Endometrial microvascular endothelial cells (primary cell): Measurements from ENCODE around the gene SETD1B. TPM values are rescaled to one million over a fixed set of nuclear protein-coding genes. Genes with fewer than 3 reads are reported as not detected.

Experiments
- in situ Hi-C: cut with HindIII; loops from 2 replicates; pipeline ENCODE4 v1.10.0; 2017; ENCODE audit warnings: low sequenced_read_pairs, low pct_unique_long_range_greater_than_20kb; ENCODE audit errors: inconsistent ontology term
- total RNA-seq: library from RNA; depleted of rRNA; stranded (reverse); fragments of >200 nt; gene quantifications from one replicate; pipeline ENCODE4 v1.2.3, GENCODE V29; 2015; ENCODE audit errors: inconsistent ontology term

Gene SETD1B
- total RNA-seq, 1 donor from 2014 or later, result 5.8 TPM

DNA sequence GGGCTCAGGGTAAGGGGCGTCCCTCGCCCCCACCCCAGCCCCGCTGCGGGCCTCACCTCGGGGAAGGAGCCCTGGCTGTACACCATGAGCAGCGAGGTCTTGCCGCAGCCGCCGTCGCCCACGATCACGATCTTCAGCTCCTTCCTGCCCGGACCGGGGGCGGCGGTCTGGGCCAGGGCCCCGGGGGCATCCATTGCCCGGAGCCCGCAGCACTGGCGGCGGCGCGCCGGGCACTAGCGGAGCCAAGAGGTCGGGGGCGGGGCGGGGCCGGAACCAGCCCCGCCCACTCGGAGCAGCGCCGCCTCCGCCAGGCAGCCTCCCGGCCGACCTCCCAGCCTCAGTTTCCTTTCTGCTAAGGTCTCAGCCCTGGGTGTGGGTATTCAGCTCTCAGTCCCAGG lies 10.4 kb upstream of the SETD1B start, which contains the start of gene RHOF:
Gene RHOF, minus strand, starts transcription at position 249 of the 398 bp plus-strand sequence. Its CDS starts 55 bp downstream, at position 194.
- in situ Hi-C loops, result no loop called here

DNA sequence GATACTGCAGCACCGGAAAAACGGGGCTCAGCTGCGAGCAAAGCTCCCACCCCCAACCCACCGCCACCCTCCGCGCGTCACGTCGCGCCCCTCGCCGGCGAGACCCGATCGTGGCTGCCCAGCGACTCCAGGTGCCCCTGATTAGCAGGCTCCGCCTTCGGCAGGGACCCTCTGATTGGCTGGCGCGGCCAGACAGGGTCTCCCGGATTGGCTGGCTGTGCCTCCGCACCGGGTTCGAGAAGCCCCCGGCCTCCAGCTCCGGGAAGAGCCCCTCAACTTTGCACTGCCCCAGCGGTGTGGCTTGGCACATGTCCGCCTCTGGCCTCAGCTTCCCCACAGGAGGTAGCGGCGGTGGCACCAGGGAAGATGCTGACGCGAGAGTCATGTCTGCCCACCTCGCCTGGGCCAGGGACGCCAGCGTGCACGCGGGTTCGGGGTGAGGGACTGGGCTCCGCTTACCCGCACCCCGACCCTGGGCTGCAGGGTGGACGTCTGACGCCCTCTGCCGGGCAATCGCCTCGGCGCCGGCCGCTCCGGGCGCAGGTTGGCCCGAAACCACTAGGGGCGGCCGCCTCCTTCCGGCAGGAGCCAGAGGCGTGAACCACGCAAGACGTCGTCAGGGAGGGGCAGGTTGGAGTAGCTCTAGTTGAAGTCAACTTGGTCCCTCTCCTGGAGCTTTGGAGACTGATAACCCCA lies 9.8 kb upstream of the SETD1B start:
- in situ Hi-C loops, result no loop called here

DNA sequence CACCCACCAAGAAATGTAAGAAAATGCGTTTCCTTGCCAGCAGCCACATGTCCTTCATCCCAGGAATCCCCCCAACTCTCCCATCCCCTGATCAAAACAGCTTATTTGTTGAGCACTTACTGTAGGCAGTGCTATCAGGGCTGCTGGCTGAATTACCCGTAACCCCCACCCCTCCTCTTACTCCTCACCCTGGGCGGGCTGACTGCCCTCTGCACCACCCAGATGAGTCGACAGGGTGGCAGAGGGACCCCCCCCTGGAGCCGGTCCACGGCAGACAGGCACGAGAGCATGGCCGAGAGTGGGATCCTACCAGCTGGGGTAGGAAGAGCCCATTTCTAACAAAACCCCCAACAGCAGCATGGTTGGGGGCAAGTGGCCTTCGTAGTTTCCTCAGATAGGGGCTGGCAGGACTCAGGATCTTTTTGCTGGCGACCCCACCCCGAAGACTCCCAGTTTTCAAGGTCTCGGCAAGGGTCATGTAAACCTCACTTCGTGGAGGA lies 9.2 kb upstream of the SETD1B start:
- in situ Hi-C loops, result no loop called here

DNA sequence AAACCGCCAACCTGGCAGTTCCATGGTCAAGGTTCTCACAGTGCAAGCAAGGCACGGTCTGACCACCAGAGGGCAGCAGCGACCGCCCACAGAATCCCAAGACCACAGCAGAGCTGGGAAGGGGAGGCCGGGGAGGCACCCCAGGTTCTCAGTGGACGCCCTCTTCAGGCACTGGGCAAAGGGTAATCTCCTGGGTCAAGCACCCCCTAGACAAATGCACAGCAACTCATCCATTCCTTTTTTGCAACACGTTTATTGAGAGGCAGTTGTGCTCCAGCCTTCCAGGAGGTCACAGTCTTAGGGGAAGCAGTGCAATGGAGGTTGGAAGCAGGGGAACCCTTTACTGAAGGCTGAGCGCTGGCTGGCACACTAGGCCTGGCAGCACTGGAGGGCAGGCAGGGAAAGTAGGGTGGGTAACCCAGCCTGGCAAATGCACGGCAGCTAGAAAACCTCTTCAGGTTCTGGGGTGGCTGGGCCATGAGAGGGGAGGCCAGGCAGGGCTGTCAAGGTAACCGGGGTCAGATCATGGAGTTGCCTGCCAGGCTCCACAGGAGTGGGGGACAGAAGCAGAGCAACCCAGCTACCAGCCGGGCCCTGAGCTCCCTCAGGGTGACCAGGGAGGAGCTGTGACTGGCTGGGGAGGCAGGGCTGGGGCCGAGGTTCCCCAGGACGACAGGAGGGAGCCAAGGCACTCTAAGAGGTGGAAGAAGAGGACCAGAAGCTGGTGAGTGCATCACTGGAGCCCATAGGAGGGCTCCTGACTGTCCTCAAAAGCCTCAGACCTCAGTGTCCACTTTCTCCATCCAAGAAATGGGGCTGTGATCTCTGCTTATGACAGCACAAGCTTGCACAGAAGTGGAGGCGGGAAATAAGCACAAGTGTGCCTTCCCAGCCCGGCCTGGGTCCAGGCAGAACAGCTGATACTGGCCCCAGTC lies 8.5 kb upstream of the SETD1B start:
- in situ Hi-C loops, result no loop called here

DNA sequence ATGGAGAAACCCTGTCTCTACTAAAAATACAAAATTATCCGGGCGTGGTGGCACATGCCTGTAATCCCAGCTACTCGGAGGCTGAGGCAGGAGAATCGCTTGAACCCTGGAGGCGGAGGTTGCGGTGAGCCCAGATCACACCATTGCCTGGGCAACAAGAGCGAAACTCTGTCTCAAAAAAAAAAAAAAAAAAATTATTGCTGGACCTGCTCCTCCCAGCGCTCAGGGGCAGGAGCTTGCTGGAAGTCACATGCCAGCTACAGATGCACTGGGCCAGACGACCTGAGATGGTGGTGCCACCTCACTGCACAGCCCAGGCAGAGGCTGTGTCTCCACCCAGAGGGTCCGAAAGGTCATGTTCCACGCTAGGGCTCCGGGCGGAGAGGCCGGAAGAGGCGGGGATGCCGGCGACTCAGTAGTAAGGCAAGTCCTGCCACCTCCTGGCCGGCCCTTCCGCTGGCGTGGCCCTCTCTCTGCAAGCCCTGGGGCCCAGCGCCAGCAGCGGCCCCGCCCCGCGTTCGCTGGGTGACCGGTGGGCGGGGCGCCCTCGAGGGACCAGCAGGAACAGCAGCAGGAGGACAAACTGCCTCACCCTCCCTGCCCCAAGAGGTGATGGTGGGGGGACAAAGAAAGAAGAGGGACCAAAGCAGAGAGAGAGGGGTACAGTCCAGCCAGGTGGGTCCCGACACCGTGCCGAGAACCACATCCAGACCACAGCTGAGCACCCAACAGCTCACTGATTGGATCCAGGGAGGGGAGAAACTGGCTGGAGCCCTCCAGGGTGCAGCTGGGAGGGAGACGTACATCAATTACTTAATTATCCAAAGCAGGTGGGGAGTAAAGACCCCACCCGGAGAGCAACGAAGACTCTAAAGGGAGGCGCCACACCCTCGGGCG lies 6.7 kb upstream of the SETD1B start:
- in situ Hi-C loops, result no loop called here

DNA sequence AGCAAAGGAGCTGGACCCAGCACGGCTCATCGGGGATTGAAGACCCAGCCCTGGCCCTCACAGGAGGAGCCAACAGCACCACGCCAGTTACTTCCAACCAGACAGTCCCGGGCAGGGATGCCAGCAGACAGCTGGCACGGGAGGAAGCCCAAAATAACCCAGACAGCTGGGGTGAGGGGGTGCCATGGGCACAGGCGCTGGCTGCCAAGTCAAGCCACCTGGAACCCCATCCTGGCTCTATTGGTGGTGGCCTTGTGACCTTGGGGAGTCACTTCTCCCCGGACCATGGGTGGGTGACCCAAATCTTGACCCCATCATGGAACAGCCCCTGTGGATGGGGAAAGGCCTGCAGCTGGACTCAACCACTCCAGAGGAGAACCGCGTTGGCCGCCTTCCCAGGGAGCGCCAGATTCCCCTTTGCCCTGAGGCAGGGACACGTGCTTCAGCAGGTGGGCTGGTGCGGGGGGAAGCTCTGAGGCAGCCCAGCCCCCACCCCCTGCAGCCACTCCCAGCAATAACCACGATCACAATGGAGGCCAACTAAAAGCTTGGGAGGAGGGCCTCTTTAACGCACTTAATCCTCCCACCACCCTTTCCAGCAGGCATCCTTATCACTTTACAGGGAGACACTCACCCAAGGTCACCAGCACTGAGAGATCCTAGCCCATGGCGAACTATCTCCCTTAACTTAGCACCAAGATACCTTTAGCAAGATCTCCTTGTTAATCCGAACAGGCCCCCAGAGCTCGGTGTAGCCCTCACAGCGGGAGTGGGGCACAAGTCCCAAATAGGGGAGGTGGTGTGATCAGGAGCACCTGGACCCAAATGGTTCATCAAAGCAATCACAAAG lies 5.6 kb upstream of the SETD1B start:
- in situ Hi-C loops, result no loop called here

DNA sequence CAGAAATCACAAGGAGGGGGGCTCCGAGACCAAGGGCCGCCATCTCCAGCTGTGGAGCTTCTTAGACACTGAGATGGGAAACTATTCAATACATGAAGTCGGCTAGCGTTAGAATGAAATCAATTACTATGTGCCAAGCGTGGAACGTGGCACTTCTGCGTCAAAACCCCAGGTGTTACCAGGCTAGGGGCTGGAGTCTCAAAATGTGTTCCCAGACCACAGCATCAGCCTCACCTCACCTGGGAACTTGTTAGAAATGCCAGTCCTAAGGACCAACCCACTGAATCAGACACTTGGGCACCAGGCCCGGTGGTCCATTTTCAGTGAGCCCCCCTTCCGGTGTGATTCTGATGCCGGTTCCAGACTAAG lies 5.0 kb upstream of the SETD1B start:
- in situ Hi-C loops, result no loop called here

DNA sequence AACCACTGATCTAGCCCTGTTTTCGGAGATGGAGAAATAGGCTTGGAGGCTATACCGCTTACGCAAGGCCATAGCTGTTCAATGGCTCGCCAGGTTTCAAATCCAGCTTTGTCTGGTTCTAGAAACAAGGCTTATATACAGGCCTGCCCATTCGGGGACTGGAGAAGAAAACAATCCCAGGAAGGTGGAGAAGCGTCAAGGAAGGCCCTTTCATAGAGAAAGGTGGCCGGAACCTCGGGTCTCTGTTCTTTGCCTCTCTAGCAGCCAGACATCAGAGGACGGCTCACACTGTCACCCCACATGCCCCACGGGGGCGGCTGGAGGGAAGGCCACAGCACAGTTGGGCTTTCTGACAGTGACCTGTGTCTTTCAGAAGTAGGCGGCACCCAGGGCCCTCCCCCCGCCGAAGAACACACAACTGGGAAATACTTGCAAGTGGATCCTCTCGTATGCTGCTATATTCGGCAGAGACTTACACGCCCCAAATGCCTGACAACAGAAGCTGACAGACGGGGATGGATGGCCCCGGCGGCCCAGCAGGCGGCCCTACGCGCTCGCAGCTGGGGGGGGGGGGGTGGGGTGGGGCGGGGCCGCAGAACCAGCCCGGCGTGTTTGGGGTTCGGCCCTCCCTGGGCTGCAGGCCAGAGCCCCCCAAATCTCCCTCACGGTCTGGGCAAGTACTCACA lies 4.5 kb upstream of the SETD1B start:
- in situ Hi-C loops, result no loop called here

DNA sequence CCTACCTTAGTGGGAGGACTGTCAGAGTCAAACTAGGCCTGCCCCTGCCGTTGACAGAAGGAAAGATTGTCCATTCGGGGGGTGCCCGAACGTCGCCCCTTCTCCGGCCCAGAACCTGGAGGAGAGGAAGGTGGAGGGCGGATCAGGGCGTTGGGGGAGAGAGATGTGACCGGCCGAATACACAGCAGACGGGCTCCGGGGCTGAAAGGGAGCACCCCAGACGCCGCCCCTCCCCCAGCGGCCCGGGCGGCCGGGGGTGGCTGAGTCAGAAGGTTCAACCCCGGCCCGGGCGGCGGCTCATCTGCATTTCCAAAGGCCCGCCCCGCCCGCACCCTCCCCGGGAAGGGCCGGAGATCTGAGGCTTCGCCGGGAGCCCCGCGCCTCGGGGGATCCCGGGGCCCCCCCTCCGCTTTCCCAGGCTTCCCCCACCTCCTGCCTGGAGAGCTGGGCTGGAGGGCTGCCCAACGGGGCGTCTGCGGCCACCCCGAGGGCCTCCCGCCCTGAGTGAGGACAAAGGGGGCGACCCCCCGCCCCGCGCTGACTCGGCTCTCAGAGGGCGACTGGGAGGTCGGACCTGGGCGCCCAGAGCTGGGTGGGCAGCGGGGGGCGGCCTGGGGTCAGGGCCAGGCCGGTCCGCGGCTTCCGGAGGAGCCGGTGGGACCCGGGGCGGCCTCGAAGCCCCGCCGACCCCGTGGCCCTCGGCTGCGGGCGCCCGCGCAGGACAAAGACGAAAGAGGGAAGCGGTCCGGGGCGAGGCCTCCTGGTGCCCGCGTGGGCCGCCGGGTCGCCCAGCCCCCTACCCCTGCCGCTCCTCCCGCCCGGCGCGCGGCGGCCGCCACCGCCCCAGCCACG lies 3.7 kb upstream of the SETD1B start:
- in situ Hi-C loops, result no loop called here

DNA sequence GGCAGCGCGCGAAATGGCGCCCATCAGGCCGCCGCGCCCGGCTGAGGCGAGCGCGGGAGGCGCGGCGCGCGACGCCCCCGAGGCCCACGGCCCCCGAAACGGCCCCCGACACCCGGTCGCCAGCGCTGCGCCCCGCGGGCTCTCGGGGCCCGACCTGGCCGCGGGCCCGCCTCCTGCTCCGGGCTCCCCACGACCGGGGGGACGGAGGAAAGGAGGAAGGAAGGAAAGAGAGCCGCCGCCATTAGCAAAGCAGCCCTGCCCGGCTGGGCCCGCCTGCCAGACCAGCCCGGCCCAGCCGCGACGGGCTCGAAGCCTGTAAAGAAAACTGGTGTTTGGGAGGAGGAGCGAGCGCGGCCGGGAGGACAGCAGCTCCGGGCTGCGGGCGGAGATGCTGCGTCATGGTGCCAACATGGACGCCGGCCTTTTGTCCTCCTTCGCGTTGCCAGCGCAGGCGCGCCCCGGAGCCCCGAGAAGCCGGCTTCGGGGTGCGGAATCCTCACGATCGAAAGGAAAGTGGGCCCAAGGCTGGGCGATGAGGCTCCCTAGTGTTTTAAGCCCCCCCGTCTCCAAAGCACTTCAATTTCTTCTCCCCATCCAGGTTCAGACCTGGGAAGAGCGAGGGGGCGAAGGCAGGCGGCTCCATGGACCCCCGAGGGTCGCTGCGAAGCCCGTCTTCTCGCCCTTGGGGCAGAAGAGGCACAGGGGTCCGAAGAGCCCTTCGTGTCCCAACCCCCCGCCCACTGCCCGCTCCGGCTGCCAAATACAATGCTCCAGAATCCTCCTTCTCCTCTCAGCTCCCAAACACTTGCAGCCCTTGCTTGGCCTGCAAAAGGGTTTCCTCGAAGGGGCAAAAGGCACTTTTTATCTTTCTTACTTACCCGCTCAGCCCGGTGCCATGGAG lies 2.9 kb upstream of the SETD1B start:
- in situ Hi-C loops, result no loop called here

DNA sequence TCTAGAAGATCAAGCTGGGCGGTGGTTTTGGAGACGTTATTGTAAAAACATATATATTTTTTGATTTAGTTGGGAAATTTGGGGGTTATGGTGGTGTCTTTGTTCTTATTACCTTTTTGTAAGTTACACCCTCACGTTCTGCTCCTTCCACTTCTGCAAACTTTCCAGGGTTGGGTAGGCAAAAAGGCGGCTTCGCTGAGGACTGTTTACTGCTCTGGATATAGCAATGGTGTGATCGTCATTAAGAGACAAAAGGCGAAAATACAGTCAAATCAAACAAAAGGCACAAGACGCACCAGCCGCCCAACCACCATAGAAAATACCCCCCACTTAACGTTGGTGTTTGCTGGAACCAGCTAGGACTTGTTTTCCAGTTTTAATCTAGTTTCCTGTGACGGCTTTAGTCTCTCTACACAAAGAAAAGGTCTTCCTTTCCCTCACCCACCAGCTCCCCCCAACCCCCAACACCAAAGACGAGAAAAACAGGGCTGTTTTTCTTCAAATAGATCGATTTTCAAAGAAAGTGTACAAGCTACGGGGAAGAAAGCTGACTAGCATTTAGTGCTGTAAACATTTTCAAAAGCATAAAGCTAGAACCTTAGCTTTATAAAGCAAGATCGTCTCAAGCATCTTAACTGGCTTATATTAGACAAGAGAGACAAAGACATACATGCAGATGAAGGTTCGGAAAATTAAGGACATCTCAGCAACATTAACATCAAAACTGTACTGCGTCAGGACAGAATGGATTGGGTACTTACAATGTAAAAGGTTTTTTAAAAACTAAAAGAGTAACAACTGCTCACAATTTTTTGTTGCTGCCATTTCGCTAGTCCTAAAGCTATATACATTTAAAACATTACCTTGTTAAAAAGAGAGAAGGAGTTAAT lies 2.0 kb upstream of the SETD1B start:
- in situ Hi-C loops, result no loop called here

DNA sequence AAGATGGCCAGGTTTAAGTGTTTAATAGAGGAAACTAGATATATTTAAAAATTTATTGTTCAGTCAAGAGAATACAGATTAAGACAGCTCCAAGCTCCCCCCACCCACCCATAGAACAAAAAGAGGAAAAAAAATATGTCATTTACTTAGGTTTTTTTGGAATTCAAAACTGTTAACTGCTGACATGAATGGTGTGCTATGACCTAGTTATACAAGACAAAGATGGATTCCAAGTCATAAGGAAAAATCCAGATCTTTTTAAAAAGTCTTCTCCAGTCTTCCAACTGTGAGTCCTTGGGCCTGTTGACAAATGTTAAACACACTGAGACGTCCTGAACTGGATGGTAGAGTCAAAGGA lies 1.3 kb upstream of the SETD1B start:
- in situ Hi-C loops, result no loop called here

DNA sequence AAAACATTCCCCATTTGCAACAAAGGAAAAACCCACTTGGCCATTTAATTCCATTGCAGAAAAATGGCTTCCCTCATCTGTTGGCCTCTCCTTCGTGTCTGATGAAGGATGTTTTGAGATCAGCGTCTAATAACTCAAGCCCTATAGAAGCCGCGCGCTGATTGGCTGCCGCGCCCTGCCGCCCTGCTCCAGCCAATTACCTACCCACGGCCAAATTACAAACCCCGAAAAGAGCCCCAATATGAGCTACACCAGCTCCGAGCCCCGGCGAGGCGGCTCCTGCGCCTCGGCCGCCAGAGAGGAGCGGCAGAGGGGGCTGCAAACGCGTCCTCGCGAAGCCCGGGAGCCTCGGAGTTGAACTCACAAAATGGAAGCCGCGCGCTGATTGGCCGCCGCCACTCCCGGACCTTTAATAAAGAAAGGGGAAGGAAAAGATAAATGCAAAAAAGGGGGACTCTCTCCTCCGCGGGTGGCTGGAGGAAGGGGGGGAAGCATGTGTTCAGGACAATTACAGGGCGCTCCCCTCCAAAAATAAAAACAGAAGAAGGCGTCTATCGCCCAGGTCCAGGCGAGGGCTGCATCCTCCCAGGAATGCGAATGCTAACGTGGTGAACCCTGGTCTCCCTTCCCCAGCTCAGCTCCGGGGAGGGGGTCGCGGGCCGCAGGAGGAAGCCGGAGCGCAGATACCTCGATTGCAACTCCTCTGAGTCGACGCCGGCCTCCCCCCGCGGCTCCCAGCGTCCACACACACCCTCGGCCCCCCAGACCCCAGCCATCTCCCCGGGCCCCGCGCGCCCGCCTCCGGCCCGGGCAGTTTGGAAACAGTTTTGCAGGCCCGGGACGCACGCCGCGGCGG lies 738 bp upstream of the SETD1B start:
- in situ Hi-C loops, result no loop called here

DNA sequence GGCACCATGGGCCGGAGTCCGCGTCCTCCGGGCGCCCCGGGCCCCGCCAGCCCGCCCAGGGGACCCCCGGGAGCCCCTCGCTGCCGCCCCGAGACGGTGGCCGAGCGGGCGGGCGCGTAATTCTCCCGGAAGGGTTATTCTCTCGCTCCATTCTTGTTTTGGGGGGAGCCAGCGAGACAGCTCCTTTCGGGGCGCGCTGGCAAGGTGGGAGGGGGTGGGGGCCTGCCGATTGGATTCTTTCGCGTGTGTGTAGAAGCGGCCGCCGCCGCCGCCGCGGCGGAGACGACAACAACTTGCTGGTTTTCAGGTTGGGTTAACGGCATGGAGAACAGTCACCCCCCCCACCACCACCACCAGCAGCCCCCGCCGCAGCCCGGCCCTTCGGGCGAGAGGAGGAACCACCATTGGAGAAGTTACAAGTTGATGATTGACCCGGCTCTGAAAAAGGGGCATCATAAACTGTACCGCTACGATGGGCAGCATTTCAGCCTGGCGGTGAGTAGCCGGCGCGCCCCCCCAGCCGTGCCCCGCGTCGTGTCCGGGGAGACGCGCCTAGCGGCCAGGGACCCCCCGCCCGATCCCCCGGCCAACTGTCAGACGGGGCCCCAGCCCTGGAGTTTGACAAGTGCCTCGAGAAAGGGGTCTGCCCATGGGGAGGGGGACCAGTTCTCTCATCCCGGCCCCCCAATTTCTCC lies 755 bp downstream of the SETD1B start:
- in situ Hi-C loops, result no loop called here
